ENCODE measurements around the gene GALNT18. TPM values are rescaled to one million over a fixed set of nuclear protein-coding genes. Genes with fewer than 3 reads are reported as not detected.
A peak's percentile ranks its signal among the peaks of the same experiment; 100 is the strongest.

The GALNT18 gene
- total RNA-seq, 6 experiments from 2014 or later: 3.7 to 11.4 (median 7.8) TPM

DNA sequence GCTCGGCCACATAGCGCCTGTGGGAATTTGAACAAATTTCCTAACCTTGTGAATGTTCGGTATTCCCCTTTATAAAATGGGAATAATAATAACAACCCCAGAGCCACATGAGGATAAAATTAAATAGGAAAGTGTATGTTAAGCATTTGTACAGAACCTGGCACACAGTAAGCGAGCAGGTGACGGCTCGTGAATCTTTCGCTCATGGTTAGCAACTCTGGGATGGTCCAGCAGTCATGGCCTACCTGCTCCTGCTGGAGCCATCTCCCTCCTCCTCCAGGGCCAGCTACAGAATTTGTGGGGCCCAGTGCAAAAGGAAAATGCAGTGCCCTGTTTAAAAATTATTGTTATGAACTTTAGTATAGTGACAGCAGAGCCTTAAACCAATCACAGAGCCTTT, 180.3 kb downstream of the GALNT18 start:
- H3K36me3 ChIP-seq: no peaks in the 10 kb centered on the region
- H3K4me1 ChIP-seq: peaks cover 0 to 55% (median 20%) of the 10 kb centered on the region in 4 donors
- WGBS (ENCODE audit: insufficient coverage, low coverage, low lambda C conversion rate, missing lambda C conversion rate): 29% methylated on average over 6 of the region's 7 CpGs
- no peak for ATAC-seq
- no peak overlapping the region for H3K4me3 ChIP-seq
- H3K27me3 ChIP-seq: no peaks in the 10 kb centered on the region
- no peaks in the 10 kb centered on the region for H3K9me3 ChIP-seq
- TF ChIP-seq, protein P1, sequence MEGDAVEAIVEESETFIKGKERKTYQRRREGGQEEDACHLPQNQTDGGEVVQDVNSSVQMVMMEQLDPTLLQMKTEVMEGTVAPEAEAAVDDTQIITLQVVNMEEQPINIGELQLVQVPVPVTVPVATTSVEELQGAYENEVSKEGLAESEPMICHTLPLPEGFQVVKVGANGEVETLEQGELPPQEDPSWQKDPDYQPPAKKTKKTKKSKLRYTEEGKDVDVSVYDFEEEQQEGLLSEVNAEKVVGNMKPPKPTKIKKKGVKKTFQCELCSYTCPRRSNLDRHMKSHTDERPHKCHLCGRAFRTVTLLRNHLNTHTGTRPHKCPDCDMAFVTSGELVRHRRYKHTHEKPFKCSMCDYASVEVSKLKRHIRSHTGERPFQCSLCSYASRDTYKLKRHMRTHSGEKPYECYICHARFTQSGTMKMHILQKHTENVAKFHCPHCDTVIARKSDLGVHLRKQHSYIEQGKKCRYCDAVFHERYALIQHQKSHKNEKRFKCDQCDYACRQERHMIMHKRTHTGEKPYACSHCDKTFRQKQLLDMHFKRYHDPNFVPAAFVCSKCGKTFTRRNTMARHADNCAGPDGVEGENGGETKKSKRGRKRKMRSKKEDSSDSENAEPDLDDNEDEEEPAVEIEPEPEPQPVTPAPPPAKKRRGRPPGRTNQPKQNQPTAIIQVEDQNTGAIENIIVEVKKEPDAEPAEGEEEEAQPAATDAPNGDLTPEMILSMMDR (IDR thresholded peaks at IDR 0.05): no peak
- no peak for TF ChIP-seq POLR2A (IDR thresholded peaks at IDR 0.05)
- H3K27ac ChIP-seq: no peak overlapping the region
- intact Hi-C loops (cut with DNase I): no loop called here
- no peak for DNase-seq

DNA sequence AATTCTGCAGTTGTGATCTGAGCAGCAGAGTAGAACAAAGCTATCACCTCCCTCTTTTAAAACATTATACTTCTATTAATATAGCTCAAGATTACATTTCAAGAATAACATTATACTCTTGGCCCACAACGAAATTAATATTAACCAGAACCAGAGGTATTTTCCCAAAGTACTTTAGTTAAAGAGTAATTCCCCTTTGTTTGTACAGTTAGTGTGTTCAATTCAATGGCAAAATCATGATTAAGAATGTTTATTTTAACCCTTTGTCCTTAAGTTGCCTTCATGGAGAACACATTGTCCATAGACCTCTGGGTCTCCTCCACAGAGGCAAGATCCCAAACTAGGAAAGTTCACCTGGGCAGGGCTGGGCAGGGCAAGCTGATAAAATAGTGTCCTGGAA, 180.7 kb downstream of the GALNT18 start:
- no peaks in the 10 kb centered on the region for H3K36me3 ChIP-seq
- 21% methylated on average over 1 of the region's 1 CpG for WGBS (ENCODE audit: insufficient coverage, low coverage, low lambda C conversion rate, missing lambda C conversion rate)
- H3K4me3 ChIP-seq: no peak overlapping the region
- no peaks in the 10 kb centered on the region for H3K9me3 ChIP-seq
- DNase-seq (no peak), ATAC-seq (peak in 2 of 4 donors; percentile 5 to 32)
- H3K27ac ChIP-seq: no peak overlapping the region
- H3K27me3 ChIP-seq: no peaks in the 10 kb centered on the region
- TF ChIP-seq POLR2A (IDR thresholded peaks at IDR 0.05): no peak
- TF ChIP-seq, protein P1 (IDR thresholded peaks at IDR 0.05): no peak
- intact Hi-C loops (cut with DNase I): no loop called here
- H3K4me1 ChIP-seq: peaks cover 0 to 56% (median 23%) of the 10 kb centered on the region in 4 donors

DNA sequence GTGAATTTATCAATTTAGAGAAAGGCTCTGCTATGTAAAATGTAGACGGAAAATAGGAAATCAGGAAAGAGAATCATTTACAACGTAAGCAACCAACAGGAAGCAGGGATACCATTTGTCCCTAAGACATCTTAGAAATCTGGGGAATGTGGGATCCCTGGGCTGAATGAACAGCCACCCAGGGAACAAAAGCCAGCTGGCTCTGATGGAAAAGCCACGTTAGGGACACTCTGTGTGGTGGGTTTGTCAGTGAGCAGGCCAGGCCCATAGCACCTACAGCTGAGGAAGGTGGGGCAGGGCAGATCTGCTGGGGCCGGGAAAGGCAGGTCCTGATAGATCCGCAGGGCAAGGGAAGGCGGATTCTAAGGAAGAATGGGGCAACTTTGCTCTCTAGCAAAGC, 181.7 kb downstream of the GALNT18 start:
- ATAC-seq (no peak), DNase-seq (no peak)
- Histone ChIP-seq H3K4me3 (no peak overlapping the region), H3K4me1 (peaks cover 0 to 53% (median 25%) of the 10 kb centered on the region in 4 donors), H3K36me3 (no peaks in the 10 kb centered on the region), H3K27me3 (no peaks in the 10 kb centered on the region), H3K9me3 (no peaks in the 10 kb centered on the region), H3K27ac (no peak overlapping the region)
- TF ChIP-seq, protein P1 (IDR thresholded peaks at IDR 0.05): no peak
- TF ChIP-seq POLR2A (IDR thresholded peaks at IDR 0.05): no peak
- 72% methylated on average over 4 of the region's 6 CpGs for WGBS (ENCODE audit: insufficient coverage, low coverage, low lambda C conversion rate, missing lambda C conversion rate)
- intact Hi-C loops (cut with DNase I): no loop called here

DNA sequence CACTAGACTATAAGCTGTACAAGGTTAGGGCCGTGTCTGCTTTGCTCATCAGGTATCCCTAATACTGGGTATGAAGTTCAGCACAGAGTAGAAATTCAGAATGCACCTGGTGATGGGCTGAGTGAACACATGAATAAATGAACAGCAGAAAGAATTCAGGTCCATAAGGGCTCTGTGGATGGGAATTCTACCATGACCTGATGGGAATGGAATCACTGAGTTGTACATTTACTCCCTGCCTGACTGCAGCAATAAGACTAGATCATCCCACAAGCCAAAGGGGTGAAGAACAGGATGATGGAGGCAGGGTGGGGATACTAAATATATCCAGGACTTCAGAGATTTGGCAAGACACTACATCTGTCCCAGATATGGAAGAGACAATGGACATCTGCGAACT, 182.2 kb downstream of the GALNT18 start:
- no peaks in the 10 kb centered on the region for H3K36me3 ChIP-seq
- peaks cover 0 to 47% (median 24%) of the 10 kb centered on the region in 4 donors for H3K4me1 ChIP-seq
- 86% methylated on average over 2 of the region's 2 CpGs for WGBS (ENCODE audit: insufficient coverage, low coverage, low lambda C conversion rate, missing lambda C conversion rate)
- no peaks in the 10 kb centered on the region for H3K27me3 ChIP-seq
- no peak for TF ChIP-seq POLR2A (IDR thresholded peaks at IDR 0.05)
- TF ChIP-seq, protein P1 (IDR thresholded peaks at IDR 0.05): no peak
- no peak overlapping the region for H3K27ac ChIP-seq
- no peak overlapping the region for H3K4me3 ChIP-seq
- intact Hi-C loops (cut with DNase I): no loop called here
- ATAC-seq: no peak
- DNase-seq: no peak
- H3K9me3 ChIP-seq: no peaks in the 10 kb centered on the region

Measured in right lobe of liver (tissue), 6 donors.